Measurements from ENCODE around the gene C9orf57.

C9orf57 gene

DNA sequence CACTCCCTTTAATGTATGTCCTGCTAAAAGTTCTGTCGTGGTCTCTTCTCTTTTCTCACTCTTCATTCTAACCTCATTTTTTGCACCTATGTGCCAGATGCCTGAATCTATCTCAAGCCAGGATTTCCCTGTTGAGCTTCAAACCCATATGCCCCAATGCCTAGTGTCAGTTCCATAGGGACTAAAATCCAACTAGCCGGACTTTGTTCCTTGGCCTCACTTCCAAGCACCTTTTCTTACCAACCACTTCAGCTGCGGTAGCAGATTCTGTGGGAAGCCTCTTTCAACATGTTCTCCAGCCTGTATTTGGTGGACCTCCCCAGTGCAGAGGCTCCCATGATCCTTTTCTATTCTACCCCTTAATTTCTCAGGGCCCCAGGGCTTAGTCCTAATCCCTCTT lies 17.5 kb downstream of the C9orf57 start:
- TF ChIP-seq, protein P1, sequence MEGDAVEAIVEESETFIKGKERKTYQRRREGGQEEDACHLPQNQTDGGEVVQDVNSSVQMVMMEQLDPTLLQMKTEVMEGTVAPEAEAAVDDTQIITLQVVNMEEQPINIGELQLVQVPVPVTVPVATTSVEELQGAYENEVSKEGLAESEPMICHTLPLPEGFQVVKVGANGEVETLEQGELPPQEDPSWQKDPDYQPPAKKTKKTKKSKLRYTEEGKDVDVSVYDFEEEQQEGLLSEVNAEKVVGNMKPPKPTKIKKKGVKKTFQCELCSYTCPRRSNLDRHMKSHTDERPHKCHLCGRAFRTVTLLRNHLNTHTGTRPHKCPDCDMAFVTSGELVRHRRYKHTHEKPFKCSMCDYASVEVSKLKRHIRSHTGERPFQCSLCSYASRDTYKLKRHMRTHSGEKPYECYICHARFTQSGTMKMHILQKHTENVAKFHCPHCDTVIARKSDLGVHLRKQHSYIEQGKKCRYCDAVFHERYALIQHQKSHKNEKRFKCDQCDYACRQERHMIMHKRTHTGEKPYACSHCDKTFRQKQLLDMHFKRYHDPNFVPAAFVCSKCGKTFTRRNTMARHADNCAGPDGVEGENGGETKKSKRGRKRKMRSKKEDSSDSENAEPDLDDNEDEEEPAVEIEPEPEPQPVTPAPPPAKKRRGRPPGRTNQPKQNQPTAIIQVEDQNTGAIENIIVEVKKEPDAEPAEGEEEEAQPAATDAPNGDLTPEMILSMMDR (IDR thresholded peaks at IDR 0.05; ENCODE audit: insufficient read depth, low read length, missing control alignments): no peak
- no peak for DNase-seq (ENCODE audit: low read depth, low spot score)
- ChIA-PET POLR2A (no interaction called here), CTCF (interaction anchor here (7.6 kb wide), 1 partner anchor 17 kb away, joined by 98 read pairs; no protein-coding TSS in a partner anchor)
- H3K4me3 ChIP-seq (ENCODE audit: low read depth, low read length): no peak overlapping the region

- TF ChIP-seq, protein P1 (IDR thresholded peaks at IDR 0.05; ENCODE audit: insufficient read depth, low read length, missing control alignments): no peak
- CTCF ChIA-PET: interaction anchor here (0.6 to 7.6 kb wide), 4 partner anchors 11 to 238 kb away, joined by 3 to 238 read pairs (median 50); no protein-coding TSS in a partner anchor
- DNase-seq (ENCODE audit: low read depth, low spot score): no peak
- POLR2A ChIA-PET: no interaction called here
- H3K4me3 ChIP-seq (ENCODE audit: low read depth, low read length): no peak overlapping the region
Observed at GRCh38 chr9:72041775-72042194, 18.6 kb downstream of the C9orf57 start.

DNA sequence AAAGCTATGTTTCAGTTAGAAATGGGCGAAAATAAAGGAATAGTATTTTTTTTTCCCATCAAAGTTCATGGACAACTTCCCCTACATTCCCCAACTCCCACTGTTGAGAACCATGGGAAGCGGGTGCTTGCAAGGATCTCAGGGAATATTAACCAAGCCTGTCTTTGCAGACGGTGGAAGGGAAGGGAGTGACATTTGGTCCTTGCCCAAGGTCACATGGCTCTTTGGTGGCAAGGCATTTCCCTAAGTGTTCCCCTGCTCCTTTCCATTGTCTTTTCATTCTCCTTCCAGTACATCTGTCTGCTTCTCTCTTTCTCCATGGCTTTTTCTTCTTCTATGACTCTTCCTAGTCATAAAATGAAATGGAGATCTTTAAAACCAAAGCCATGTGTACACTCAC lies 19.0 kb downstream of the C9orf57 start:
- POLR2A ChIA-PET: no interaction called here
- DNase-seq (ENCODE audit: low read depth, low spot score): no peak
- H3K4me3 ChIP-seq (ENCODE audit: low read depth, low read length): no peak overlapping the region
- TF ChIP-seq, protein P1 (IDR thresholded peaks at IDR 0.05; ENCODE audit: insufficient read depth, low read length, missing control alignments): no peak
- CTCF ChIA-PET: interaction anchor here (0.6 to 7.6 kb wide), 5 partner anchors 11 to 781 kb away, joined by 3 to 238 read pairs (median 33); no protein-coding TSS in a partner anchor

- ChIA-PET CTCF (interaction anchor here (0.5 to 7.6 kb wide), 39 partner anchors 9 to 1137 kb away, joined by 3 to 238 read pairs (median 4); no protein-coding TSS in a partner anchor), POLR2A (interaction anchor here (0.9 kb wide), 1 partner anchor 326 kb away, joined by 4 read pairs; the partner anchor contains the start of gene ZFAND5)
- TF ChIP-seq, protein P1 (IDR thresholded peaks at IDR 0.05; ENCODE audit: insufficient read depth, low read length, missing control alignments): no peak
- no peak for DNase-seq (ENCODE audit: low read depth, low spot score)
- H3K4me3 ChIP-seq (ENCODE audit: low read depth, low read length): no peak overlapping the region
Observed at GRCh38 chr9:72039532-72039931, 20.9 kb downstream of the C9orf57 start.

DNA sequence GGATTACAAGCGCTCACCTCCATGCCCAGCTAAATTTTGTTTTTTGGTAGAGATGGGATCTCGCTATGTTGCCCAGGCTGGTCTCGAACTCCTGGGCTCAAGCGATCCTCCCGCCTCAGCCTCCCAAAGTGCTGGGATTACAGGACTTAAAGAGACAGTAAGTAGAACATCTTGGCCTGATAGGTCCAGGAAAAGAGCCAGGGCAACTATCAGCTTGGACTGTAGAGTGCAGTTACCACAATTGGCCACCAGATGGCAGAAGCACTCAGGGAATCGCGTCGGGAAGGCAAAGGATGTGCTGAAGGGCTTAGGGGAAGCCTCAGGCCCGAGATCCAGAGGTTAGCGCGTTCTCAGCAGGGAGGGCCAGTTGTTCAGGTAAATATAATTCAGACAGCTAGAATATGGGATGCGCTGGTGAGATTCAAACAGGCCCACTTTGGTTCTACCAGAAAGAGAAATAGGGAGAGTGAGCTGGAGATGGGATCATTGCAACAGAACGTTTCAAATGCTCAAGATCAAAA lies 21.5 kb downstream of the C9orf57 start:
- TF ChIP-seq, protein P1 (IDR thresholded peaks at IDR 0.05; ENCODE audit: insufficient read depth, low read length, missing control alignments): peak; percentile 93
- H3K4me3 ChIP-seq (ENCODE audit: low read depth, low read length): no peak overlapping the region
- no peak for DNase-seq (ENCODE audit: low read depth, low spot score)
- CTCF ChIA-PET: interaction anchor here (0.7 to 7.6 kb wide), 42 partner anchors 9 to 1137 kb away, joined by 3 to 238 read pairs (median 4); no protein-coding TSS in a partner anchor
- POLR2A ChIA-PET: interaction anchor here (0.9 kb wide), 1 partner anchor 326 kb away, joined by 4 read pairs; the partner anchor contains the start of gene ZFAND5

DNA sequence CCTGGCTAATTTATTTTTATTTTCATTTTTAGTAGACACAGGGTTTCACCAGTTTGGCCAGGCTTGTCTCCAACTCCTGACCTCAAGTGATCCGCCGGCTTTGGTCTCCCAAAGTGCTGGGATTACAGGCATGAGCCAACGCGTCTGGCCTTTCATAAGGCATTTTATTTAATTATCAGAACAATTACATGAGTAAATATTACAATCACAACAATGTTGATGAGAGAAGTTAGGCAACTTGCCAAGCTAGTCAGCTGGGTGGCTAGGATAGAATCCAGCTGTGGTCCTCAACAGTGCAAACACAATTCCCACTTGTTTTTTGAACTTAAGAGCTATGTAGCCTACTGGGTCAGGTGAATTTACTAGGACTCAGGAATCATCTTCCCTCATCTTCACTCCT lies 22.0 kb downstream of the C9orf57 start:
- DNase-seq (ENCODE audit: low read depth, low spot score): no peak
- TF ChIP-seq, protein P1 (IDR thresholded peaks at IDR 0.05; ENCODE audit: insufficient read depth, low read length, missing control alignments): no peak
- no peak overlapping the region for H3K4me3 ChIP-seq (ENCODE audit: low read depth, low read length)
- ChIA-PET CTCF (interaction anchor here (0.7 to 7.6 kb wide), 34 partner anchors 8 to 1138 kb away, joined by 3 to 238 read pairs (median 4); no protein-coding TSS in a partner anchor), POLR2A (no interaction called here)

All from AG04449 (cell line).